IMR-90 (cell line): ENCODE results near the gene MEIS2. TPM values are rescaled to one million over a fixed set of nuclear protein-coding genes. Genes with fewer than 3 reads are reported as not detected.

ENCODE experiments used
- ATAC-seq: fragments of 200-7000 bp; cut with Tn5 transposase; 2 replicates; pipeline ENCODE4 v1.9.1; 2020; ENCODE audit warnings: low read depth, mild to moderate bottlenecking, moderate library complexity
- BruUV-seq: library from RNA; stranded (reverse); fragments of 400-500 nt; replicated peaks from 2 replicates; lab custom pipeline; 2021; lab: Mats Ljungman, UMichigan
- CTCF ChIA-PET: fragments of 300-600 bp; formaldehyde crosslinking; extraction: SDS; loops from one replicate; lab custom pipeline; 2021; ENCODE audit warnings: antibody characterized with exemption; lab: Yijun Ruan, JAX
- POLR2A ChIA-PET: fragments of 300-600 bp; sonication (Branson Sonifier 250); formaldehyde crosslinking; loops from one replicate; lab custom pipeline; 2022; ENCODE audit warnings: antibody characterized with exemption; ENCODE audit not compliant: unreplicated experiment; lab: Charles Lee
- DNase-seq: peaks from one replicate; pipeline ENCODE4 v3.0.0; 2013
- H2AFZ ChIP-seq: replicated peaks from 2 replicates; pipeline ENCODE3; 2013; ENCODE audit warnings: low read length, mild to moderate bottlenecking; ENCODE audit not compliant: poor library complexity
- H2AK5ac ChIP-seq: 2 replicates; pipeline ENCODE4 v1.6.1; 2013; ENCODE audit warnings: low read depth, low read length, inconsistent platforms
- H2AK9ac ChIP-seq: replicated peaks from 2 replicates; pipeline ENCODE3; 2013; ENCODE audit warnings: mild to moderate bottlenecking, low read depth, low read length, moderate library complexity; ENCODE audit not compliant: poor library complexity
- H2BK120ac ChIP-seq: 2 replicates; pipeline ENCODE4 v1.6.1; 2013; ENCODE audit warnings: low read depth, low read length, inconsistent platforms
- H2BK15ac ChIP-seq: 3 replicates; pipeline ENCODE4 v1.6.1; 2013; ENCODE audit warnings: low read depth, low read length, inconsistent platforms
- H2BK20ac ChIP-seq: 2 replicates; pipeline ENCODE4 v1.6.1; 2013; ENCODE audit warnings: low read depth, mild to moderate bottlenecking, inconsistent platforms, low read length, moderate library complexity
- H2BK5ac ChIP-seq: 2 replicates; pipeline ENCODE4 v1.6.1; 2013; ENCODE audit warnings: mild to moderate bottlenecking, low read depth, low read length, inconsistent platforms; ENCODE audit not compliant: poor library complexity, severe bottlenecking
- H3K14ac ChIP-seq: replicated peaks from 2 replicates; pipeline ENCODE4 v1.6.1; 2013; ENCODE audit warnings: low read depth, low read length, inconsistent platforms
- H3K18ac ChIP-seq: 2 replicates; pipeline ENCODE4 v1.6.1; 2013; ENCODE audit warnings: low read depth, low read length, control low read depth
- H3K23ac ChIP-seq: 2 replicates; pipeline ENCODE4 v1.6.1; 2013; ENCODE audit warnings: low read depth, low read length, inconsistent platforms
- H3K27ac ChIP-seq: 2 replicates; pipeline ENCODE4 v1.5.1; 2013; ENCODE audit warnings: mild to moderate bottlenecking, control low read depth, low read length; ENCODE audit not compliant: insufficient read depth
- H3K27me3 ChIP-seq: 2 replicates; pipeline ENCODE4 v1.6.1; 2013; ENCODE audit warnings: low read length; ENCODE audit not compliant: control insufficient read depth, insufficient read depth
- H3K36me3 ChIP-seq: 2 replicates; pipeline ENCODE4 v1.6.1; 2013; ENCODE audit warnings: low read length, mixed read lengths; ENCODE audit not compliant: control insufficient read depth, insufficient read depth
- H3K4ac ChIP-seq: 2 replicates; pipeline ENCODE4 v1.6.1; 2013; ENCODE audit warnings: low read depth, low read length, inconsistent platforms
- H3K4me1 ChIP-seq: 2 replicates; pipeline ENCODE4 v1.6.1; 2013; ENCODE audit warnings: low read length, mixed read lengths; ENCODE audit not compliant: control insufficient read depth, insufficient read depth
- H3K4me2 ChIP-seq: 2 replicates; pipeline ENCODE4 v1.6.1; 2013; ENCODE audit warnings: low read depth, mild to moderate bottlenecking, control low read depth, low read length, moderate library complexity
- H3K4me3 ChIP-seq: 2 replicates; pipeline ENCODE4 v1.5.1; 2013; ENCODE audit warnings: low read depth, mild to moderate bottlenecking, control low read depth, low read length, moderate library complexity; ENCODE audit not compliant: insufficient read depth
- H3K56ac ChIP-seq: 2 replicates; pipeline ENCODE4 v1.6.1; 2013; ENCODE audit warnings: low read length, inconsistent platforms; ENCODE audit not compliant: insufficient read depth; ENCODE audit errors: extremely low read depth
- H3K79me1 ChIP-seq, 2 experiments: 2 replicates each; pipeline ENCODE4 v1.6.1; 2013; ENCODE audit warnings: low read length in 2 of 2, inconsistent platforms in 1 of 2, low read depth in 1 of 2
- H3K9ac ChIP-seq: 2 replicates; pipeline ENCODE4 v1.6.1; 2013; ENCODE audit warnings: low read depth, low read length, control low read depth
- H3K9me1 ChIP-seq: 2 replicates; pipeline ENCODE4 v1.6.1; 2013; ENCODE audit warnings: low read length, inconsistent platforms; ENCODE audit not compliant: insufficient read depth
- H3K9me3 ChIP-seq: 2 replicates; pipeline ENCODE4 v1.6.1; 2013; ENCODE audit warnings: low read length; ENCODE audit not compliant: control insufficient read depth, insufficient read depth
- H4K20me1 ChIP-seq: 2 replicates; pipeline ENCODE4 v1.6.1; 2013; ENCODE audit warnings: low read length, inconsistent platforms; ENCODE audit not compliant: insufficient read depth
- H4K5ac ChIP-seq: 2 replicates; pipeline ENCODE4 v1.6.1; 2013; ENCODE audit warnings: mild to moderate bottlenecking, low read depth, low read length, control low read depth
- H4K8ac ChIP-seq, 2 experiments: 2 replicates each; pipeline ENCODE4 v1.6.1; 2013; ENCODE audit warnings: low read depth in 2 of 2, low read length in 2 of 2, control low read depth in 1 of 2, inconsistent platforms in 1 of 2
- H4K91ac ChIP-seq: 2 replicates; pipeline ENCODE4 v1.6.1; 2013; ENCODE audit warnings: low read depth, low read length, inconsistent platforms; ENCODE audit not compliant: insufficient read depth
- BHLHE40 ChIP-seq: fragments of 150-350 bp; IDR thresholded peaks from 2 replicates; pipeline ENCODE4 v1.6.1; 2016; ENCODE audit warnings: mild to moderate bottlenecking, low read depth, low read length
- MAZ ChIP-seq: IDR thresholded peaks from 2 replicates; pipeline ENCODE4 v1.6.1; 2012; ENCODE audit warnings: low read depth, mild to moderate bottlenecking, low read length, improper control_type of control experiment, moderate library complexity, borderline replicate concordance
- MXI1 ChIP-seq: IDR thresholded peaks from 2 replicates; pipeline ENCODE4 v1.6.1; 2012; ENCODE audit warnings: low read depth, mild to moderate bottlenecking, low read length, moderate library complexity, borderline replicate concordance
- NFE2L2 ChIP-seq: fragments of 150-350 bp; IDR thresholded peaks from 2 replicates; pipeline ENCODE4 v1.6.1; 2016; ENCODE audit warnings: low read depth, mild to moderate bottlenecking, low read length
- RAD21 ChIP-seq: IDR thresholded peaks from 2 replicates; pipeline ENCODE4 v1.6.1; 2012; ENCODE audit warnings: low read length, improper control_type of control experiment
- RCOR1 ChIP-seq: IDR thresholded peaks from 2 replicates; pipeline ENCODE4 v1.6.1; 2012; ENCODE audit warnings: mild to moderate bottlenecking, low read length, improper control_type of control experiment; ENCODE audit not compliant: insufficient replicate concordance
- SMC3 ChIP-seq: fragments of 150-350 bp; IDR thresholded peaks from 2 replicates; pipeline ENCODE4 v1.6.1; 2016; ENCODE audit warnings: low read depth, mild to moderate bottlenecking, antibody characterized with exemption, low read length, moderate library complexity
- WGBS, 2 experiments: methylation state at CpG; one replicate each; pipeline versions ENCODE4 v1.1.5 to v1.1.7; 2013; ENCODE audit warnings: missing lambda C conversion rate in 2 of 2; ENCODE audit not compliant: insufficient read length in 1 of 2; ENCODE audit errors: extremely low coverage in 2 of 2; 5-methylcytosine and 5-hydroxymethylcytosine counted together
- dilution Hi-C: fragments of 300-500 bp; cut with HindIII; formaldehyde crosslinking; loops from one replicate; pipeline ENCODE4 v1.14.3; 2018; ENCODE audit warnings: low sequenced_read_pairs; ENCODE audit not compliant: unreplicated experiment
- in situ Hi-C: fragments of 300-500 bp; cut with MboI; formaldehyde crosslinking; loops from 3 replicates; pipeline ENCODE4 v1.14.3; 2019; ENCODE audit warnings: low sequenced_read_pairs, inconsistent platforms, mixed read lengths
- intact Hi-C: fragments of 100-400 bp; cut with micrococcal nuclease; formaldehyde crosslinking; loops from 2 replicates; pipeline ENCODE4 v1.10.0; 2022
- polyA plus RNA-seq, 3 experiments: library from polyadenylated mRNA; depleted of rRNA; stranded (reverse); fragments of >200 nt; gene quantifications; 2 replicates each; pipeline ENCODE4 v1.2.3, GENCODE V29; 2012; ENCODE audit warnings: low replicate concordance in 1 of 3
- total RNA-seq: library from RNA; depleted of rRNA; stranded (reverse); fragments of >200 nt; gene quantifications from 2 replicates; pipeline ENCODE4 v1.2.3, GENCODE V29; 2012
- TF ChIP-seq, protein P1 (sequence below): conservative IDR thresholded peaks from 2 replicates; pipeline ENCODE4 v1.5.1; 2012; ENCODE audit warnings: mild to moderate bottlenecking, low read depth, low read length, improper control_type of control experiment
- TF ChIP-seq, protein P2 (sequence below): fragments of 150-350 bp; IDR thresholded peaks from 2 replicates; pipeline ENCODE4 v1.6.1; 2017; ENCODE audit warnings: mild to moderate bottlenecking, antibody characterized with exemption, low read length, low read depth
- TF ChIP-seq, protein P3 (sequence below): fragments of 150-350 bp; IDR thresholded peaks from 2 replicates; pipeline ENCODE4 v1.6.1; 2016; ENCODE audit warnings: low read depth, mild to moderate bottlenecking, low read length, moderate library complexity, borderline replicate concordance

Gene MEIS2
- total and polyA plus RNA-seq, 2 of the 4 experiments (the other 2 are of a cell fraction): 70.1 to 71.3 TPM

DNA sequence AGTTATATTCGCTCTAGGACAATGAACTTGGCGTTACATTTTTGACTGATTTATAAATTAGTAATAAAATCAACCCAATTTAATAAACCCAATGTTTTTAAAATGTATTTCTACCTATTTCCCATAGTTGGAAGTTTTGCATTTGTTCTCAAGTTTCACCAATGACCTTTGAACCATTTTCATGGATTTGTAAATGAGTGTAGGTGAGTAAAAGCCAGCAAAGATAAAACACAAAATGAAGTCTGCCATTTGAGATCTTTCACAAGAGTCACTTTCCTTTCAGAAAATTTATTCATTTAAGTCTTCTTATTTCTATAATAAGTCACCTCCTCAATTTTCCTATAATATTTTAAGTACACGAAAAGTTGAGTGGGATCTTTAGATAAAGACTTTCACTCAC is 92.1 kb downstream of the MEIS2 start:
- no peak overlapping the region for H3K56ac ChIP-seq
- peaks cover 18 to 25% of the 10 kb centered on the region in 2 experiments; a peak in 2 of 4 replicates for H3K79me1 ChIP-seq
- no peak overlapping the region for H2AK9ac ChIP-seq
- H3K9ac ChIP-seq: no peak overlapping the region
- no peak overlapping the region for H2BK120ac ChIP-seq
- peaks cover 3% of the 10 kb centered on the region for H3K9me3 ChIP-seq
- no peak overlapping the region for H3K4me3 ChIP-seq
- H4K5ac ChIP-seq: no peak overlapping the region
- H4K91ac ChIP-seq: no peak overlapping the region
- BruUV-seq: no TSS peak
- H3K4me2 ChIP-seq: no peak overlapping the region
- no CpG with 5 or more reads among the region's 3 CpGs for WGBS, 2 experiments
- CTCF ChIA-PET: no interaction called here
- TF ChIP-seq RCOR1 (no peak), MAZ (no peak), MXI1 (no peak), BHLHE40 (no peak), SMC3 (no peak), NFE2L2 (no peak), RAD21 (no peak)
- TF ChIP-seq, protein P1, sequence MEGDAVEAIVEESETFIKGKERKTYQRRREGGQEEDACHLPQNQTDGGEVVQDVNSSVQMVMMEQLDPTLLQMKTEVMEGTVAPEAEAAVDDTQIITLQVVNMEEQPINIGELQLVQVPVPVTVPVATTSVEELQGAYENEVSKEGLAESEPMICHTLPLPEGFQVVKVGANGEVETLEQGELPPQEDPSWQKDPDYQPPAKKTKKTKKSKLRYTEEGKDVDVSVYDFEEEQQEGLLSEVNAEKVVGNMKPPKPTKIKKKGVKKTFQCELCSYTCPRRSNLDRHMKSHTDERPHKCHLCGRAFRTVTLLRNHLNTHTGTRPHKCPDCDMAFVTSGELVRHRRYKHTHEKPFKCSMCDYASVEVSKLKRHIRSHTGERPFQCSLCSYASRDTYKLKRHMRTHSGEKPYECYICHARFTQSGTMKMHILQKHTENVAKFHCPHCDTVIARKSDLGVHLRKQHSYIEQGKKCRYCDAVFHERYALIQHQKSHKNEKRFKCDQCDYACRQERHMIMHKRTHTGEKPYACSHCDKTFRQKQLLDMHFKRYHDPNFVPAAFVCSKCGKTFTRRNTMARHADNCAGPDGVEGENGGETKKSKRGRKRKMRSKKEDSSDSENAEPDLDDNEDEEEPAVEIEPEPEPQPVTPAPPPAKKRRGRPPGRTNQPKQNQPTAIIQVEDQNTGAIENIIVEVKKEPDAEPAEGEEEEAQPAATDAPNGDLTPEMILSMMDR: no peak
- TF ChIP-seq, protein P2, sequence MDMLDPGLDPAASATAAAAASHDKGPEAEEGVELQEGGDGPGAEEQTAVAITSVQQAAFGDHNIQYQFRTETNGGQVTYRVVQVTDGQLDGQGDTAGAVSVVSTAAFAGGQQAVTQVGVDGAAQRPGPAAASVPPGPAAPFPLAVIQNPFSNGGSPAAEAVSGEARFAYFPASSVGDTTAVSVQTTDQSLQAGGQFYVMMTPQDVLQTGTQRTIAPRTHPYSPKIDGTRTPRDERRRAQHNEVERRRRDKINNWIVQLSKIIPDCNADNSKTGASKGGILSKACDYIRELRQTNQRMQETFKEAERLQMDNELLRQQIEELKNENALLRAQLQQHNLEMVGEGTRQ: no peak
- TF ChIP-seq, protein P3, sequence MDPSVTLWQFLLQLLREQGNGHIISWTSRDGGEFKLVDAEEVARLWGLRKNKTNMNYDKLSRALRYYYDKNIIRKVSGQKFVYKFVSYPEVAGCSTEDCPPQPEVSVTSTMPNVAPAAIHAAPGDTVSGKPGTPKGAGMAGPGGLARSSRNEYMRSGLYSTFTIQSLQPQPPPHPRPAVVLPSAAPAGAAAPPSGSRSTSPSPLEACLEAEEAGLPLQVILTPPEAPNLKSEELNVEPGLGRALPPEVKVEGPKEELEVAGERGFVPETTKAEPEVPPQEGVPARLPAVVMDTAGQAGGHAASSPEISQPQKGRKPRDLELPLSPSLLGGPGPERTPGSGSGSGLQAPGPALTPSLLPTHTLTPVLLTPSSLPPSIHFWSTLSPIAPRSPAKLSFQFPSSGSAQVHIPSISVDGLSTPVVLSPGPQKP: no peak
- H4K8ac ChIP-seq: no peak overlapping the region
- peaks cover 16% of the 10 kb centered on the region for H3K36me3 ChIP-seq
- no peak overlapping the region for H3K4ac ChIP-seq
- H3K4me1 ChIP-seq: no peaks in the 10 kb centered on the region
- H2BK15ac ChIP-seq: no peak overlapping the region
- H3K9me1 ChIP-seq: no peaks in the 10 kb centered on the region
- H3K23ac ChIP-seq: no peak overlapping the region
- no peak overlapping the region for H3K18ac ChIP-seq
- H2AK5ac ChIP-seq: no peak overlapping the region
- intact Hi-C loops: no loop called here
- peaks cover 9% of the 10 kb centered on the region; the same call in 1 of the 2 replicates for H4K20me1 ChIP-seq
- dilution Hi-C loops: no loop called here
- no peak overlapping the region for H3K27ac ChIP-seq
- DNase-seq (no peak), ATAC-seq (no peak)
- H2AFZ ChIP-seq: no peak overlapping the region
- POLR2A ChIA-PET: no interaction called here
- no peak overlapping the region for H3K14ac ChIP-seq
- in situ Hi-C loops: no loop called here
- H3K27me3 ChIP-seq: no peaks in the 10 kb centered on the region
- H2BK20ac ChIP-seq: no peak overlapping the region
- no peak overlapping the region for H2BK5ac ChIP-seq
